ENCODE results near the gene MAPT.

MAPT gene

GRCh38 chr17:45993962-45994627 lies 99.7 kb downstream of the MAPT start:
- H3K9me3 ChIP-seq (ENCODE audit: control insufficient read depth, insufficient read depth, low read length): no peaks in the 10 kb centered on the region
- H3K4me3 ChIP-seq (ENCODE audit: low read depth, low read length): no peak overlapping the region
- H3K36me3 ChIP-seq (ENCODE audit: control insufficient read depth, insufficient read depth, low read length): no peaks in the 10 kb centered on the region
- H3K9ac ChIP-seq (ENCODE audit: low read depth, low read length): no peak overlapping the region
- no peaks in the 10 kb centered on the region for H3K27me3 ChIP-seq (ENCODE audit: control insufficient read depth, insufficient read depth, low read length)
- peaks cover 2% of the 10 kb centered on the region for H3K4me1 ChIP-seq (ENCODE audit: control insufficient read depth, insufficient read depth, low read length)

DNA sequence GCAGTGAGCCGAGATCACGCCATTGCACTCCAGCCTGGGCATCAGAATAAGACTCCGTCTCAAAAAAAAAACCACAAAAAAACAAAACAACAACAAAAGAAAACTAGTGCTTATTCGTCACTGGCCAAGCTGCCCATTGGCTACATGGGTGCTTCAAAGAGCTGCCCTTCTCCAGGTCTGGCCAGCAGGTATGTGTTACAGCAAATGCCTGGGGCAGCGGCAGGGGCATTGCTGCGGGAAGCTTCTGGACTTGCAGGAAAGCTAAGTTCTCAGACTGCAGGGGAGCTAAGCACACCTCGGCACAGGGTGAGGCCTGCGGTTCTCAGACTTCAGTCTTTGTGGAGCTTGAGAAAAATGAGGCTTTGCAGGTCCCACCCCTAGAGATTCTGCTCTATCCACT lies 100.6 kb downstream of the MAPT start:
- Histone ChIP-seq H3K4me1 (ENCODE audit: control insufficient read depth, insufficient read depth, low read length) (peaks cover 2% of the 10 kb centered on the region), H3K36me3 (ENCODE audit: control insufficient read depth, insufficient read depth, low read length) (no peaks in the 10 kb centered on the region), H3K9me3 (ENCODE audit: control insufficient read depth, insufficient read depth, low read length) (no peaks in the 10 kb centered on the region), H3K4me3 (ENCODE audit: low read depth, low read length) (no peak overlapping the region), H3K9ac (ENCODE audit: low read depth, low read length) (no peak overlapping the region), H3K27me3 (ENCODE audit: control insufficient read depth, insufficient read depth, low read length) (no peaks in the 10 kb centered on the region)

- H3K4me1 ChIP-seq (ENCODE audit: control insufficient read depth, insufficient read depth, low read length): peaks cover 2% of the 10 kb centered on the region
- H3K4me3 ChIP-seq (ENCODE audit: low read depth, low read length): no peak overlapping the region
- no peaks in the 10 kb centered on the region for H3K36me3 ChIP-seq (ENCODE audit: control insufficient read depth, insufficient read depth, low read length)
- H3K9ac ChIP-seq (ENCODE audit: low read depth, low read length): no peak overlapping the region
- H3K27me3 ChIP-seq (ENCODE audit: control insufficient read depth, insufficient read depth, low read length): no peaks in the 10 kb centered on the region
- H3K9me3 ChIP-seq (ENCODE audit: control insufficient read depth, insufficient read depth, low read length): no peaks in the 10 kb centered on the region
These were observed 101.4 kb downstream of the MAPT start for GRCh38 chr17:45995627-45996270.

DNA sequence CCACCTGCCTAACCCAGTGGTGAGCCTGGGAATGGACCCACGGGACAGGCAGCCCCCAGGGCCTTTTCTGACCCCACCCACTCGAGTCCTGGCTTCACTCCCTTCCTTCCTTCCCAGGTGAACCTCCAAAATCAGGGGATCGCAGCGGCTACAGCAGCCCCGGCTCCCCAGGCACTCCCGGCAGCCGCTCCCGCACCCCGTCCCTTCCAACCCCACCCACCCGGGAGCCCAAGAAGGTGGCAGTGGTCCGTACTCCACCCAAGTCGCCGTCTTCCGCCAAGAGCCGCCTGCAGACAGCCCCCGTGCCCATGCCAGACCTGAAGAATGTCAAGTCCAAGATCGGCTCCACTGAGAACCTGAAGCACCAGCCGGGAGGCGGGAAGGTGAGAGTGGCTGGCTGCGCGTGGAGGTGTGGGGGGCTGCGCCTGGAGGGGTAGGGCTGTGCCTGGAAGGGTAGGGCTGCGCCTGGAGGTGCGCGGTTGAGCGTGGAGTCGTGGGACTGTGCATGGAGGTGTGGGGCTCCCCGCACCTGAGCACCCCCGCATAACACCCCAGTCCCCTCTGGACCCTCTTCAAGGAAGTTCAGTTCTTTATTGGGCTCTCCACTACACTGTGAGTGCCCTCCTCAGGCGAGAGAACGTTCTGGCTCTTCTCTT lies 102.1 kb downstream of the MAPT start:
- Histone ChIP-seq H3K36me3 (ENCODE audit: control insufficient read depth, insufficient read depth, low read length) (no peaks in the 10 kb centered on the region), H3K4me3 (ENCODE audit: low read depth, low read length) (no peak overlapping the region), H3K9ac (ENCODE audit: low read depth, low read length) (no peak overlapping the region), H3K4me1 (ENCODE audit: control insufficient read depth, insufficient read depth, low read length) (peaks cover 2% of the 10 kb centered on the region), H3K9me3 (ENCODE audit: control insufficient read depth, insufficient read depth, low read length) (no peaks in the 10 kb centered on the region), H3K27me3 (ENCODE audit: control insufficient read depth, insufficient read depth, low read length) (no peaks in the 10 kb centered on the region)

DNA sequence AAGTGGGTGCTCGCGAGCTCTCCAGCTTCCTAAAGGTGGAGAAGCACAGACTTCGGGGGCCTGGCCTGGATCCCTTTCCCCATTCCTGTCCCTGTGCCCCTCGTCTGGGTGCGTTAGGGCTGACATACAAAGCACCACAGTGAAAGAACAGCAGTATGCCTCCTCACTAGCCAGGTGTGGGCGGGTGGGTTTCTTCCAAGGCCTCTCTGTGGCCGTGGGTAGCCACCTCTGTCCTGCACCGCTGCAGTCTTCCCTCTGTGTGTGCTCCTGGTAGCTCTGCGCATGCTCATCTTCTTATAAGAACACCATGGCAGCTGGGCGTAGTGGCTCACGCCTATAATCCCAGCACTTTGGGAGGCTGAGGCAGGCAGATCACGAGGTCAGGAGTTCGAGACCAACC lies 102.8 kb downstream of the MAPT start:
- H3K9ac ChIP-seq (ENCODE audit: low read depth, low read length): no peak overlapping the region
- H3K9me3 ChIP-seq (ENCODE audit: control insufficient read depth, insufficient read depth, low read length): no peaks in the 10 kb centered on the region
- no peaks in the 10 kb centered on the region for H3K27me3 ChIP-seq (ENCODE audit: control insufficient read depth, insufficient read depth, low read length)
- H3K4me1 ChIP-seq (ENCODE audit: control insufficient read depth, insufficient read depth, low read length): peaks cover 2% of the 10 kb centered on the region
- H3K4me3 ChIP-seq (ENCODE audit: low read depth, low read length): no peak overlapping the region
- H3K36me3 ChIP-seq (ENCODE audit: control insufficient read depth, insufficient read depth, low read length): no peaks in the 10 kb centered on the region

- Histone ChIP-seq H3K4me3 (ENCODE audit: low read depth, low read length) (no peak overlapping the region), H3K9ac (ENCODE audit: low read depth, low read length) (no peak overlapping the region), H3K36me3 (ENCODE audit: control insufficient read depth, insufficient read depth, low read length) (no peaks in the 10 kb centered on the region), H3K4me1 (ENCODE audit: control insufficient read depth, insufficient read depth, low read length) (peaks cover 2% of the 10 kb centered on the region), H3K9me3 (ENCODE audit: control insufficient read depth, insufficient read depth, low read length) (no peaks in the 10 kb centered on the region), H3K27me3 (ENCODE audit: control insufficient read depth, insufficient read depth, low read length) (no peaks in the 10 kb centered on the region)
These were observed 103.3 kb downstream of the MAPT start for GRCh38 chr17:45997624-45998023.

DNA sequence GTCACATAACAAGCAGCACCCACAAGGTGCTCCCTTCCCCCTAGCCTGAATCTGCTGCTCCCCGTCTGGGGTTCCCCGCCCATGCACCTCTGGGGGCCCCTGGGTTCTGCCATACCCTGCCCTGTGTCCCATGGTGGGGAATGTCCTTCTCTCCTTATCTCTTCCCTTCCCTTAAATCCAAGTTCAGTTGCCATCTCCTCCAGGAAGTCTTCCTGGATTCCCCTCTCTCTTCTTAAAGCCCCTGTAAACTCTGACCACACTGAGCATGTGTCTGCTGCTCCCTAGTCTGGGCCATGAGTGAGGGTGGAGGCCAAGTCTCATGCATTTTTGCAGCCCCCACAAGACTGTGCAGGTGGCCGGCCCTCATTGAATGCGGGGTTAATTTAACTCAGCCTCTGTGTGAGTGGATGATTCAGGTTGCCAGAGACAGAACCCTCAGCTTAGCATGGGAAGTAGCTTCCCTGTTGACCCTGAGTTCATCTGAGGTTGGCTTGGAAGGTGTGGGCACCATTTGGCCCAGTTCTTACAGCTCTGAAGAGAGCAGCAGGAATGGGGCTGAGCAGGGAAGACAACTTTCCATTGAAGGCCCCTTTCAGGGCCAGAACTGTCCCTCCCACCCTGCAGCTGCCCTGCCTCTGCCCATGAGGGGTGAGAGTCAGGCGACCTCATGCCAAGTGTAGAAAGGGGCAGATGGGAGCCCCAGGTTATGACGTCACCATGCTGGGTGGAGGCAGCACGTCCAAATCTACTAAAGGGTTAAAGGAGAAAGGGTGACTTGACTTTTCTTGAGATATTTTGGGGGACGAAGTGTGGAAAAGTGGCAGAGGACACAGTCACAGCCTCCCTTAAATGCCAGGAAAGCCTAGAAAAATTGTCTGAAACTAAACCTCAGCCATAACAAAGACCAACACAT lies 104.9 kb downstream of the MAPT start, which contains the start of gene STH:
Gene STH, plus strand, starts transcription at position 264 of the 913 bp plus-strand sequence. Its CDS starts 30 bp downstream, at position 294.
- Histone ChIP-seq H3K36me3 (ENCODE audit: control insufficient read depth, insufficient read depth, low read length) (no peaks in the 10 kb centered on the region), H3K9ac (ENCODE audit: low read depth, low read length) (no peak within 1 kb of the TSS)

DNA sequence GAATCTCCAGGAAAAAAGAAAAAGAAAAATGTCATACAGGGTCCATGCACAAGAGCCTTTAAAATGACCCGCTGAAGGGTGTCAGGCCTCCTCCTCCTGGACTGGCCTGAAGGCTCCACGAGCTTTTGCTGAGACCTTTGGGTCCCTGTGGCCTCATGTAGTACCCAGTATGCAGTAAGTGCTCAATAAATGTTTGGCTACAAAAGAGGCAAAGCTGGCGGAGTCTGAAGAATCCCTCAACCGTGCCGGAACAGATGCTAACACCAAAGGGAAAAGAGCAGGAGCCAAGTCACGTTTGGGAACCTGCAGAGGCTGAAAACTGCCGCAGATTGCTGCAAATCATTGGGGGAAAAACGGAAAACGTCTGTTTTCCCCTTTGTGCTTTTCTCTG lies 105.5 kb downstream of the MAPT start:
- H3K27me3 ChIP-seq (ENCODE audit: control insufficient read depth, insufficient read depth, low read length): no peaks in the 10 kb centered on the region
- no peak overlapping the region for H3K9ac ChIP-seq (ENCODE audit: low read depth, low read length)
- H3K9me3 ChIP-seq (ENCODE audit: control insufficient read depth, insufficient read depth, low read length): no peaks in the 10 kb centered on the region
- no peak overlapping the region for H3K4me3 ChIP-seq (ENCODE audit: low read depth, low read length)
- H3K4me1 ChIP-seq (ENCODE audit: control insufficient read depth, insufficient read depth, low read length): no peaks in the 10 kb centered on the region
- H3K36me3 ChIP-seq (ENCODE audit: control insufficient read depth, insufficient read depth, low read length): no peaks in the 10 kb centered on the region

More for the DNA sequence above, 104.9 kb downstream of the MAPT start, which contains the start of gene STH:
- H3K27me3 ChIP-seq (ENCODE audit: control insufficient read depth, insufficient read depth, low read length): no peaks in the 10 kb centered on the region
- no peaks in the 10 kb centered on the region for H3K4me1 ChIP-seq (ENCODE audit: control insufficient read depth, insufficient read depth, low read length)
- H3K9me3 ChIP-seq (ENCODE audit: control insufficient read depth, insufficient read depth, low read length): no peaks in the 10 kb centered on the region
- H3K4me3 ChIP-seq (ENCODE audit: low read depth, low read length): no peak within 1 kb of the TSS

GRCh38 chr17:46000292-46000691 lies 105.9 kb downstream of the MAPT start:
- no peak overlapping the region for H3K4me3 ChIP-seq (ENCODE audit: low read depth, low read length)
- H3K36me3 ChIP-seq (ENCODE audit: control insufficient read depth, insufficient read depth, low read length): no peaks in the 10 kb centered on the region
- no peaks in the 10 kb centered on the region for H3K4me1 ChIP-seq (ENCODE audit: control insufficient read depth, insufficient read depth, low read length)
- no peaks in the 10 kb centered on the region for H3K27me3 ChIP-seq (ENCODE audit: control insufficient read depth, insufficient read depth, low read length)
- no peaks in the 10 kb centered on the region for H3K9me3 ChIP-seq (ENCODE audit: control insufficient read depth, insufficient read depth, low read length)
- H3K9ac ChIP-seq (ENCODE audit: low read depth, low read length): no peak overlapping the region

- Histone ChIP-seq H3K4me1 (ENCODE audit: control insufficient read depth, insufficient read depth, low read length) (no peaks in the 10 kb centered on the region), H3K27me3 (ENCODE audit: control insufficient read depth, insufficient read depth, low read length) (no peaks in the 10 kb centered on the region), H3K9ac (ENCODE audit: low read depth, low read length) (no peak overlapping the region), H3K4me3 (ENCODE audit: low read depth, low read length) (no peak overlapping the region), H3K9me3 (ENCODE audit: control insufficient read depth, insufficient read depth, low read length) (no peaks in the 10 kb centered on the region), H3K36me3 (ENCODE audit: control insufficient read depth, insufficient read depth, low read length) (no peaks in the 10 kb centered on the region)
These were observed 106.4 kb downstream of the MAPT start for GRCh38 chr17:46000757-46001156.

Data from iPS-15b (cell line).